GM12891 (cell line): ENCODE data around the gene TBC1D2.

Experiments
- PAX5 ChIP-seq: IDR thresholded peaks from 2 replicates; pipeline ENCODE4 v1.6.1; 2011; ENCODE audit warnings: low read length, moderate library complexity, mild to moderate bottlenecking; ENCODE audit not compliant: insufficient read depth, severe bottlenecking
- POLR2A ChIP-seq: IDR thresholded peaks from 2 replicates; pipeline ENCODE4 v1.6.1; 2011; ENCODE audit warnings: low read depth, low read length, control low read depth
- POLR2AphosphoS5 ChIP-seq: IDR thresholded peaks from 2 replicates; pipeline ENCODE4 v1.6.1; 2011; ENCODE audit warnings: low read depth, low read length, control low read depth
- SPI1 ChIP-seq: IDR thresholded peaks from 2 replicates; pipeline ENCODE4 v1.6.1; 2011; ENCODE audit warnings: low read depth, low read length, control low read depth
- TAF1 ChIP-seq: IDR thresholded peaks from 2 replicates; pipeline ENCODE4 v1.6.1; 2011; ENCODE audit warnings: low read depth, low read length, control low read depth

DNA sequence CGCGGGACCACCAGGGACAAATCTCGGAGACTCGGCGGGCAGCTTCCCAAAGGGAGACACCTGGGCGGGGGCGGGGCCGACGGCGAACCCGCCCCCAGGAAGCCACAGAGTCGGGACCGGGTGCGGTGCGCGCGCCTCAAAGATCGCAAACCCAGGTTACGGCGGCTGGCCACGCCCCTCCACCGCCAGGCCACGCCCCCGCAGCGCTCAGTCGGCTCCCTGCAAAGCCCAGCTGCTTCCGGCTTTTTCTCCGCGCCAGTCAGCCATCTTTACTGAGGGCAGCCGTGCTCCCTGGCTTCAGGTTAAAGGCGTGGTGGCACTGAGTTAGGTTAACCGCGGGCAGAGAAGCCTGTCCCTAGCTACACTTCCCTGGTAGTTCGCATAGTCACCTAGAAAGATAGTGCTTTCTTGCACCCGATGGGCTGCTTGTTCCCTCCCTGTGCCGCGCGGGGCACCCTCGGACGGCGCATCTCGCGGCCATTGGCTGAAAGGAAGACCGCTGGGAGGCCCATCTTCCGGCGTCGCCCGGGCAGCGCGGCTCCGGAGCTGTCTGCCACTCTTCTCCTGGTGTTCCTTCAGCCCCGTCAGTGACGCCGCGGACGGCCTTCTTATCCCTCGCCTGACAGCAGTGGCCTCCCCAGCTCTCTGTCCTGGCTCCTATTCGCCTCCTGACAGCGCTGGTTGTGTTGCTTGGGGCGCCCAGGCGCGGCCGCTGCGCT, at the start of gene TBC1D2:
- TF ChIP-seq POLR2AphosphoS5 (0 out of 2 replicates have a peak, but pooled peaks have one; percentile 27), POLR2A (peak; percentile 58; the same call in 1 of the 2 replicates), SPI1 (no peak), TAF1 (peak; percentile 25; the same call in 1 of the 2 replicates), PAX5 (no peak)
